HG03378 (cell line): Measurements from ENCODE around the gene MAN2B1.
A peak's percentile ranks its signal among the peaks of the same experiment; 100 is the strongest.
"Not testable (repeated sequence)": the region's sequence is repeated elsewhere in the genome, so short reads cannot be mapped to it uniquely, and the experiment has no call there.

Experiments used
- ATAC-seq: cut with Tn5 transposase; IDR thresholded peaks from one replicate; pipeline ENCODE4 v1.9.1; 2021; ENCODE audit warnings: mild to moderate bottlenecking, moderate library complexity; ENCODE audit not compliant: unreplicated experiment

MAN2B1 gene

DNA sequence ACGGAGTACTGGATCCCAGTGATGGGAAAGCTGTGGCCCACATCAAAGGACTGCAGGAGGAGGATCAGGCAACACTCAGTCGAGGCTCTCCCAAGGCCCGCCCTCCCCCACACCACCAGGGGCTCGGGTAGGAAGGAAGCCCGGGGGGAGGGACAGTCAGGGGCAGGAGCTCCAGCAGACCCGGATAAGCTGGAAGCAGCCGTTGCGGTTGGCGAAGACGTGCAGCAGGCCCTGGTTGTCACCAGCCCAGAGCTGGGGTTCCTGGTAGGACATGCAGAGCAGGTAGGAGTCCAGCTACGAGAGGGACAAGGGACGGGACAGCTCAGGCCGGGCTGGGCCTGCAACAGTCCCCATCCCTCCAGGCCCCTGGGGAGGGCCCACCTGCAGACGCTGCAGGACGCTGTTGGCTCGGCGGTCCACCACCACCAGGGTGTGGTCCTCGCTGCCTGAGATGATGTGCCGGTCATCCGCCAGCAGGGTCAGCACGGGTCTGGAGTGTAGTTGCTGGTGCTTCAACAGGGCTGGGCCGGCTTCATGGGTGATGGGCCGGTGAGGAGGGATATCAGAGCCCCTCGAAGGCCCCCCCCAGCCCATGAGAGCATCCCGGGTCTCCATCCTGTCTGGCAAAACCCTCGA, 23.2 kb upstream of the MAN2B1 start:
- no peak for ATAC-seq

DNA sequence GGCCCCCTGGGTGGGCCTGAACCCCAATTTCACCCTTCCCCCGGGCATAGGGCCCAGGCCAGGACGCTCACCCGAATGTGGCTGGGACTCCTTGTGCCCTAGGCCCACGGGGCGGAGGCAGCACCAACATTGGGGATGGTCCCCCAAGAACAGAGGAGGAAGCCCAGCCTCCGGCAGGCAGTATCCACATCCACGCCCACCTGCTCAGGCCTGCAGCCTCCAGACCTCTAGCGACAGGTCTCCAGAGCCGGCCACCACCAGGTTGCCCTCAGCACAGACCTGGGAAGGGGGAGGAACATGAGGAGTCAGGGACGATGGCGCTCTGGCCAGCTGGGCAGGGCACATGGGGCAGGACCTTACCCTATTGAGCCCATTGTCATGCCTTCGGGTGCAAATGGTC, 22.5 kb upstream of the MAN2B1 start:
- ATAC-seq = no peak

DNA sequence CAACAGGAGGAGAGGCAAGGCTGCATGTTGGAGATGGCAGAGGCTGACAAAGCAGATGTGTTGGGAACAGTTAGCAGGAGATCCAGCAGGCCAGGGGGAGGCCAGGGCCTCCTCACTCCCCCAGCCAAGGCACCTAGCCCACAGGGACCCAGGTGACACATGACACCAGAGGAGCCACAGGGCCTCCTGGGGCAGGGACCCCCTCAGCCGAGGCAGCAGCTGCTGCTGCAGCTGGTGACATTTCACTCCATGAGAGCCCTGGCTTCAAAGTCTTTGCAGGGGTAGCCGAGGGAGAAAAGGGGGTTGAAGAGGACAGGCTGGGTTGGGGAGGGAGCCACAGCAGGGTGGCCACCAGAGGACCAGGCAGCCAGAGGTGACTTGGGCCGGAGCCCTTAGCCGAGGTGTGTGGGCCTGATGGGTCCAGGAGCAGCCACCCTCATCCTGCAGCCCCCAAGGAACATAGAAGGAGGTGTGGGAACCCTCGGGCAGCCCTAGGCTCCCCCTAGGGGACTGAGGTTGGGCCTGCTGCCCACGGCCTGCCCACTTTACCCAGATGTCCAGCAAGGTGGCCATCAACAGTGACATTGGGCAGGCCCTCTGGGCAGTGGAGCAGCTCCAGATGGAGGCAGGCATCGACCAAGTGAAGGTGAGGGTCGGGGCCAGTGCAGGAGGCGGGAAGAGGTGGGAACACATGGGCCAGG, 21.1 kb upstream of the MAN2B1 start, which contains the start of gene GNG14:
Gene GNG14, plus strand, starts transcription at position 503 of the 701 bp plus-strand sequence. Its CDS starts 51 bp downstream, at position 554.
- ATAC-seq = no peak

DNA sequence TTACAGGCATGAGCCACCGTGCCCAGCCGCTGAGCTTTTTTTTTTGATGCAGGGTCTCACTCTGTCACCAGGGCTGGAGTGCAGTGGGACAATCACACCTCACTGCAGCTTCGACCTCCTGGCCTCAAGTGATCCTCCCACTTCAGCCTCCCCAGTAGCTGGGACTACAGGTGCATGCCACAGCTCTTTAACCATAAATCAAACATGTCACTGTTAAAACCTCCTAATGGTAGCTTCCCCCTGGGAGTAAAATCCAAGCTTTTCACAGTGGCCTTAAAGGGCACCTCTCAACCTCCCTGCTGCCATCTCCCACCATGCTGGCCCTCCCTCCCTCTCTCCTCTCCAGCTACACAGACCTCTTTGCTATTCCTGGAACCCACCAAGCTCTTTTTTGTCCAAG, 19.3 kb upstream of the MAN2B1 start:
- no peak for ATAC-seq

DNA sequence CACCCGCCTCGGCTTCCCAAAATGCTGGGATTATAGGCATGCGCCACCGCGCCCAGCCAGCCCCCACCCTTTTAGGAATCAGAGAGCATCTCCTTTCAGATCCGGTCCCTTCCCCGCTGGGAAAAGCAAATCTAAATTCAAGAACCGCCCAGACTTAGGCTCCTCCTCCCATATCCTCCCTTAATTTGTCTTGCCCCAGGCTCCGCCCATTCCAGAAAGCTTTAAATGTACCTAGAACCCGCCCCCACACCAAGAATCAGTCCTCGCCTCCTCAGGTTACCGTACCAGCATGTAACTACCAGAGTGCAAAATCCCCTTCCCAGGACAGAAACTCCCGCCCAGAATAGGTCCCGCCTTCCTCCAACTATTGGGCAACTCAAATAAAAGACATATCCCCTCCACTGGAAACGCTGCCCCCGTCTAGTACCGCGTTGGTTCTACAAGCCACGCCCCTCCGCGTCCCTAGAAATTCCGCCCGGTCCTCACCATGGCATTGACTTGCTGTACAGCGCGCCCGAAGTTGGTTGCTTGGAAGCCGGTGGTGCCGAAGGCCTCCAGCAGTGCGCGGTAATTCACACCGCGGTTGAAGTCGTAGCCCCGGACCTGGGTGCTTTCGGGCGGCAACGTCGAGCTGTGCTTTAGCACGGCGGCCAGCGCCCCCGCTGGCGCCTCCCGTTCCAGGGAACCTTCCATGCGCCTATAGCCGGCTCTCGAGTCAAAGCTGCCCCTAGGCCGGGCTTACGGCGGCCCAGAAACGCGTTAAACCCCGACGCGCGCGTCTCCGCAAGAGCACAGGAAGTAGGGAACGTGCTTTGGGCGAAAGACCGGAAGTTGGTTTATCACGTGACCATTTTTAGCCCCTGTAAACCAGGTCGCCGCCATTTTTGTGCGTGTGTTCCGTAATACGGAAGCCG, 14.8 kb upstream of the MAN2B1 start, which contains the start of gene DHPS:
Gene DHPS, minus strand, starts transcription at position 807 of the 914 bp plus-strand sequence. Its CDS starts 114 bp downstream, at position 693.
- peak; percentile 63 for ATAC-seq

DNA sequence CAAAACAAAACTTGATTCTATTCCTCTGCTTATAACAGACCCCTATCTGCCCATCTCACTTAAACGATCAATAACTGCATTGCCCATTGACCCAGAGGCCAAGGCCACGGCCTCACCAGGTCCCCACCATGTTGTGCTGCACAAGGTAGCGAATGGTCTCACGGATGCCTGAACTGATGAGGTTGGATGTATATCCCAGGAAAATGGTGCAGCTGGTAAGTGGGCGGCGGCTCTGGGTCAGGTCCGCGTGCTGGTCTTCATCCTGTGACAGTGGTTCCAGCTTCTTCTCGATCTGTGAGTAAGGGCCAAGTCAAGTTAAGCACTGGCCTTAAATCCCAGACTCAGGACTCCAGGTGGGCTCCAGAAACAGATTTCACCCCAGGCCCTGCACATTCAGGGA, 13.5 kb upstream of the MAN2B1 start:
- ATAC-seq = no peak

DNA sequence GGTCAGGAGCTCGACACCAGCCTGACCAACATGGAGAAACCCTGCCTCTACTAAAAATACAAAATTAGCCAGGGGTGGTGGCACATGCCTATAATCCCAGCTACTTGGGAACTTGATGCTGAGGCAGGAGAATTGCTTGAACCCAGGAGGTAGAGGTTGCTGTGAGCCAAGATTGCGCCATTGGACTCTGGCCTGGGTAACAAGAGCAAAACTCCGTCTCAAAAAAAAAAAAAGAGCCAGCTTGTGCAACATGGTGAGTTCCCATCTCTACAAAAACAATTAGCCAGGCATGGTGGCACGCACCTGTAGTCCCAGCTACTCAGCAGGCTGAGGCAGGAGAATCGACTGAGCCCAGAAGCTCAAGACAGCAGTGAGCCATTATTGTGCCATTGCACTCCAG, 11.5 kb upstream of the MAN2B1 start:
- not testable (repeated sequence) for ATAC-seq

DNA sequence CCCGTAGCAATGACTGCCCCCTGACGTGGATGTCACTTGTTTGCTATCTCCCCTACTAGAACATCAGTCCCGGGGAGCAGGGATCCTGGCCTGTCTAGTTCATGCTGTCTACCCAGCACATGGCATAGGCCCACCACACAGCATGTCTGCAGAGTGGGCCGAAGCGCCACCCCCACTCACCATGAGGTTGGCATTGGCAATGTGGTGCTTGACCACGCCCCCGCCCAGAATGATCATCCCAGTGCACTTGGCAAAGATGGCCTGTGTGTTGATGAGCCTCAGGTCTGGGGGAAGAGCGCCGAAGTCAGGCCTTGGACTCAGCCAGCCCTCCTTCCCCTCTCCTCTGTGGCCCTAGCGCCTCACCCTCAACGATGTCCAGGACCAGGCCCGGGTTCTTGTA, 10.4 kb upstream of the MAN2B1 start:
- ATAC-seq = no peak

DNA sequence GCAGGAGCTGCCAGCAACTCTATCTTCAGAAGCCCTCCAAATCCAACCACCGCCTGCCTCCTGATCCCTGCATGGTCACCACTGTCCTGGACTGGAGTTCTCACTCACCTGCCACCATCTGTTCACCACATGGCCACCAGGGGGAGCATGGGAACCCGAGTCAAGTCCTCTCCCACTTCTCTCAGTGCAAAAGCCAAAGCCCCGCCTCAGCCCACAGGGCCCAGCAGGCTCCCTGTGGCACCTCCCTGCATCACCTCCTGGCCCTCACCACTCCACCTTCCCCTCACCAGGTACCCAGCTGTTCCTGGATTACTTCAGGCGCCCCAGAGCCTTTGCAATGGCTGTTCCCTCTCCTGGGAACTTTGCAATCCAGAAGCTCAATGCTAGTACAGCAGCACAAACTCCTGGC, 9.8 kb upstream of the MAN2B1 start:
- no peak for ATAC-seq

DNA sequence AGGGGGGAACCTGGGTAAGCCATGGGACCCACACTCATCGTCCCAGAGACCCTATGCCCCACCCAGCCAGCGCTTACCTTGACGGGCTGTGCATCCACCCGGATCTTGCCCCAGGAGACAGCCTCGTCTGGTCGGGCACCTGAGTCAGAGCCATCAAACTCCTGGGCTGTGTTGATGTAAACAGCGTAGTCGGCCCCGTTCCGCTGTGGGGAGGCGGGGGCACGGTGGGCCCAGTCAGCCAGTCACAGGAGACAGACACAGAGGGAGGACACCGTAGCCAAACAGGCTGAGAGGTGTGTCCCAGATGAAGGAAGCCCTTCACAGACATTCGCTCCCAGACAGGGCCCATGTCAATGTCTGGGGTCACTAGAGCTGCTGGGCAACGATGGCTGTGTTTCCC, 9.4 kb upstream of the MAN2B1 start:
- no peak for ATAC-seq

DNA sequence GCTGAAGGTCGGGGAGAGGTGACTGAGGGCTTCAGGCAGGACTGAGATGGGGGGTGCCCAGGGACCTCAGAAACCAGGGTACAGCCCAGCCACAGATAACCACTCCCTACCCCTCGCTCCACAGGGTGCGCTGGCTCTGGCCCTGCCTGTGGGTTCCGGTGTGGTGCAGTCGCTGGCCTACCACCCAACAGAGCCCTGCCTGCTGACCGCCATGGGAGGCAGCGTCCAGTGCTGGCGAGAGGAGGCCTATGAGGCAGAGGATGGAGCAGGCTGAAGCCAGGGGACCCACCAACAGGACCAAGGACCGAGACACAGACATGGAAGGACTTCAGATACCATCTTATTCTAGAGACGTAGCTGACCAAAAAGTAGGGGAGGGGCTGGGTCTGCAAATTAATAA, 8.9 kb upstream of the MAN2B1 start:
- no peak for ATAC-seq

DNA sequence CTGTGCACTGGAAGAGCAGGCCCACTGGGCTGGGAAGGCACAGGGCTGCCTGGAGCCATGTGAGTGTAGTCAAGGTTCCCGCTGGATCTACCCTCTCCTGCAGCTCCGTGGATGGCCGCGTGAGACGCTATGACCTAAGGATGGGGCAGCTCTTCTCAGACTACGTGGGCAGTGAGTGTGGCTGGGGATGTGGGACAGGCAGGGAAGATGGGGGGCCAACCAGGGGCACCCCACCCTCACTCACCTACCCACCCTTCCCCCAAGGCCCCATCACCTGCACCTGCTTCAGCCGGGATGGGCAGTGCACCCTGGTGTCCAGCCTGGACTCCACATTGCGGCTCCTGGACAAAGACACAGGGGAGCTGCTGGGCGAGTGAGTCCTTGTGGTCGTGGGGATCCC, 6.2 kb upstream of the MAN2B1 start:
- ATAC-seq = no peak

DNA sequence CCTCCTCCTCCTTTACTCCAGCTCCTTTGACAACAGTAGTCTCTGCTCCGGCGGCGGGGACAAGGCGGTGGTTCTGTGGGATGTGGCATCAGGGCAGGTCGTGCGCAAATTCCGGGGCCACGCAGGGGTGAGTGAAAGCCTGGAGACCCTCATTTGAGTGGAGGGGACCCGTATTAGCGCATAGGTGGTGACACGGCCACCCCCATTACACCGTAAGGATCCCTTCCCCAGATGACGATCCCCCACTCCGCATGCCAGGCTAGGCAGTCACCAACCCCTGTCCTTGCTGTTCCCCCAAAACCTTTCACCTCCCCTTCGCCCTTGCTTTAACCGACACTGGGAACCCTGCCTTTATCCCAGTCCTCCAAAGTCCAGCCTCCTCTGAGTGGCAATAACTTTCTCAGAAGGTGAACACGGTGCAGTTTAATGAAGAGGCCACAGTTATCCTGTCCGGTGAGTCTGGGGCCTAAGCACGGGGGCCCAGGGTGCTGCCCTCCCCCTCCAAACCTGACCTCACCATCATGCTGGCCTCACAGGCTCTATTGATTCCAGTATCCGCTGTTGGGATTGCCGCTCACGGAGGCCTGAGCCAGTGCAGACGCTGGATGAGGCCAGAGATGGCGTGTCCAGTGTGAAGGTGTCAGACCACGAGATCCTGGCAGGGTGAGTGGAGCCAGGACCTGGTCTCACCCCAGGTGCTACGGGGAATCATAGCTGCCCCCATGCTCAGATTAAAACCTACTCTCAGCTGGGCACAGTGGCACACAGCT, 3.8 kb upstream of the MAN2B1 start:
- no peak for ATAC-seq

DNA sequence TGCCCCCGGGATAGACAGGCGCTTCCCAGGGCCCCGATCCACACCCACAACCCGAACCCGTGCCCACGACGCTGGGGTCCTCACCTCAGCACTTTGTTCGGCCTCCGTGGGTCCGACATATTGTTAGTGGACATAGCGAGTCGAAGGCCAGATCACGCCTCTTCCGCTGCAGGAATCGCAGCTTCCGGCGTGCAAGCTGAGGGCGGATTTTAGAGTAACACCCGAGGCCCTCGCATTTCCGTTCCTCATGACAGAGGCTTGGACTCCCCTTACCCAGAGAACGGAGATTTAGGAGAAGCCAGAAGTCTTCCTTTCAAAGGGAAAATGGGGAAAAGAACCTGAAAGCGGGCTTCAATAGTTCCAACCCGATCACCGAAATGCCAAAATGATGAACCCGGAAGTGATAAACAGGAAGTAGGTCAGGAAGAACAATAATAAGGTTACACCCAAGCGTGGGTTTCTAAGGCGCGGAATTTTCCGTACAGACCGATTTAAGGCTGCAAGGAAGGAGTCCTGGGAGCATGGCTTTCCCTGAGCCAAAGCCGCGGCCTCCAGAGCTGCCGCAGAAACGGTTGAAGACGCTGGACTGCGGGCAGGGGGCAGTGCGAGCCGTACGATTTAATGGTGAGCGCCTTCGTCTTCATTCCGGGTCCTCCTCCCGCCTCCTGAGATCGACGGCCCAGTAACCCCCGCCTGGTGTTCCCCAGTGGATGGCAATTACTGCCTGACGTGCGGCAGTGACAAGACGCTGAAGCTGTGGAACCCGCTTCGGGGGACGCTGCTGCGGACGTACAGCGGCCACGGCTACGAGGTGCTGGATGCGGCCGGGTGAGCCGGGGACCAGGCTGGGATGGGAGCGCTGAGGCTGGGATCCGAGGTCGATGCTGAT, 3.0 kb upstream of the MAN2B1 start:
- peak; percentile 30 for ATAC-seq

DNA sequence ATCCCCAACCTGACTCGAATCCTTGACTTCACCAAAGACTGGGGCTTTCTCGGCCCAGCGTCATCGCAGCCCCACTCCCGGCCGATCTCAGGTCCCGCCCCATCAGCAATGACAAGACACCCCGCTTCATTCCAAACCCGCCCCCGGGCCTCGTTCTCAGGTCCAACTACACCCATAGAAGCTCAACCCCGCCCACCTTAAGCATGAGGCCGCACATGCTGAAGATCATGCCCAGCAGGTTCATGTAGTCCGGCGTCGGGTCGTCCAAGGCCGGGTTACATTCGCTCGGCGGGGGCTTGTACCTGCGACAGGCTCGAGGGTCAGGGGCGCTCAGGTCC, 2.4 kb upstream of the MAN2B1 start:
- ATAC-seq = no peak

DNA sequence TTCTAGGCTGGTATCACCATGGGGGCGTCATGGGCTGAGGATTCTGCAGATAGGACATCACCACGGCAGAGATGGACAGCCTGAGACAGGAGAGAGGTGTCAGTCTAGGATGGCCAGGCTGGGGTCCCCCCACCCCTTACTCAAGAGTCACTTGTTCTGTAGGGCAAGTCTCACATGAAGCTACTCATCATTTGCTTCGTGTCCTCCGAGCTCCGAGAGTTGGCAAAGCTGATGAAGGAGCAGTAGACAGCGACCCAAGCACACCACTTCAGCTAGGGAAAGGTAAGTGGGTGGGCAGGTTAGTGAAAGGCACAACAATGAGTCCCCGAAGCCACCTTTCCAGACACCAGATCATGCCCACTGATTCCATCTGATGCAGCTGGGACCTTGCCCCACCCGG, 1.8 kb upstream of the MAN2B1 start:
- ATAC-seq = no peak

DNA sequence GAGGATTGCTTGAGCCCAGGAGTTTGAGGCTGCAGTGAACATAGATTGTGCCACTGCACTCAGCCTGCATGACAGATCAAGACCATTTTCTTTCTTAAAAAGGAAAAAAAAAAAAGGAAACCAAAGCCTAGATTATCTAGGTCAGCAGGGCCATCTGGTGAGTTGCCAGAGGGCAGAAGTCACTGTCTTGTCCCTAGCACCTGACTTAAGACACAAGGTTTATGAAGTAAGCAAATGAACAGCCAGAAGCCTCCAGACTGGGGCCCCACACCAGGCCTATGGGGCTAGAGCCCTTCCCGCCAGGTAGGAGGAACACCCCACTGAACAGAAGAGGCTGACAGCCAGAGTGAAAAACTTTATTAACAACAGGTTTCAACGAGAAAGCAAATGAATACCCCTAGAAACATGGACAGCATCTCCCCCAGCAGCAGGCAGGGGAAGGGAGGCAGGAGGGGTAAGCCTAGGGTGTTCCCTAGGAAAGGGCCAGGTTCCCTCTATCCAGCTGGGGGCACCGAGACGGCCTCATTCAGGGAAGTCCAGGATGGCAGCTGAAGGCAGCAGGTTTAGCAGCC, 1.3 kb upstream of the MAN2B1 start:
- ATAC-seq = no peak

DNA sequence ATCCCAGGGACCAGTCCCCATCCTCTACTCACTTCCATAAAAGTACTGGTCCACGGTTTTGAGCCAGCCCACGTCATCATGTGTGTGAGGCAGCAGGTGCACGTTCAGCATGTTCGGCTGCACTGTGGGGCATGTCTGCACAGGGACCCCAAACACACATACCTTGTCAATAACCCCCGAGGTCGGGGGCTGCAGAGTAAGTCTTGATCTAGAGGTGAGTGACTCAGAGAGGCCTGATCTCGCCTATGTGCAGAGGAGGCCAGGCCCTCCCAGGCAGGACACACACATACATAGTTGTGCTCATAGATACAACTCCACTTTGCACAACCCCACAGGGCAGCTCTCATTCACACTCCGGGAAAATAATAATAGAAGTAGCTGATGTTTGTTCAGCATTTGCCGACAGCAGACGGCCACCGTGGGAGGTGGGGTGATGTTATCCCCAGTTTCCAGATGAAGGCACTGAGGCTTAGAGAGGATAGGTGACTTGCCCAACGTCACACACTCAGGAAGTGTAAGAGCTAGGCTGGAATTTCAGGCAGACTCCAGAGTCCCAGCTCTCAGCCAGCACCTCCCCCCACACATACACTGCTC, 774 bp downstream of the MAN2B1 start:
- ATAC-seq = no peak

DNA sequence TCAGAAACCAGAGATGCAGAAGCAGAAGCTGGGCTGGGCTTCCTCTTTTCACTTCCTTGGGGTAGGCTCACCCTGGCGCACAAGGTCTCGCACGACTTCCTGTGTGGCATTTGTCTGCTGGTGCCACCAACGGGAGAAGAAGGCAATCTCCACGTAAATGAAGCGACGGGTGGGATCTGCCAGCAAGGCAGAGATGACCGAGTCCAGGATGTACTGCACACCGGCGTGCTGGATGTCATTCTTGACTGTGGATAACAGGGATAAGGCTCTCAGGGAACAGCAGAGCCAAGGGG, 1.3 kb downstream of the MAN2B1 start:
- ATAC-seq = no peak
